Endothelial cell (in vitro differentiated cells): ENCODE results near the gene SORT1. TPM values are rescaled to one million over a fixed set of nuclear protein-coding genes. Genes with fewer than 3 reads are reported as not detected.

Experiments
- DNase-seq: peaks from one replicate; pipeline ENCODE4 v3.0.0; 2021; ENCODE audit warnings: low spot score
- H3K27ac Mint-ChIP-seq: one replicate; pipeline ENCODE4 v1.8.0; 2021; ENCODE audit warnings: mixed read lengths, inconsistent platforms; ENCODE audit not compliant: unreplicated experiment
- H3K27me3 Mint-ChIP-seq: one replicate; pipeline ENCODE4 v1.8.0; 2021; ENCODE audit warnings: mild to moderate bottlenecking, moderate library complexity, mixed read lengths, inconsistent platforms; ENCODE audit not compliant: unreplicated experiment
- H3K36me3 Mint-ChIP-seq: one replicate; pipeline ENCODE4 v1.8.0; 2021; ENCODE audit warnings: mild to moderate bottlenecking, low read depth, mixed read lengths, inconsistent platforms; ENCODE audit not compliant: unreplicated experiment
- H3K4me1 Mint-ChIP-seq: one replicate; pipeline ENCODE4 v1.8.0; 2021; ENCODE audit warnings: mild to moderate bottlenecking, mixed read lengths, inconsistent platforms; ENCODE audit not compliant: unreplicated experiment
- H3K4me3 Mint-ChIP-seq: one replicate; pipeline ENCODE4 v1.8.0; 2021; ENCODE audit warnings: mild to moderate bottlenecking, mixed read lengths, inconsistent platforms; ENCODE audit not compliant: unreplicated experiment
- H3K9me3 Mint-ChIP-seq: one replicate; pipeline ENCODE4 v1.8.0; 2021; ENCODE audit warnings: mixed read lengths, inconsistent platforms; ENCODE audit not compliant: unreplicated experiment
- CTCF ChIP-seq: fragments of 200-600 bp; sonication (generic); IDR thresholded peaks from one replicate; pipeline ENCODE4 v1.5.0; 2021; ENCODE audit warnings: antibody characterized with exemption; ENCODE audit not compliant: unreplicated experiment
- total RNA-seq: library from RNA; stranded (reverse); fragmentation: NEBNext Ultra II Directional; extraction: Animal tissue kit (Norgen Biotek cat#: 25700); gene quantifications from one replicate; pipeline ENCODE4 v1.2.1, GENCODE V29; 2021; ENCODE audit not compliant: unreplicated experiment

The SORT1 gene
- total RNA-seq, 1 donor from 2014 or later, result 49.0 TPM

GRCh38 chr1:109370712-109371340 is 26.9 kb downstream of the SORT1 start:
- Mint-ChIP-seq H3K4me1 (peaks cover 18% of the 10 kb centered on the region), H3K27me3 (peaks cover 2% of the 10 kb centered on the region), H3K4me3 (no peak overlapping the region), H3K36me3 (no peaks in the 10 kb centered on the region), H3K9me3 (no peaks in the 10 kb centered on the region), H3K27ac (no peak overlapping the region)
- DNase-seq, result no peak
- no peak for TF ChIP-seq CTCF

- DNase-seq, result no peak
- no peaks in the 10 kb centered on the region for H3K36me3 Mint-ChIP-seq
- no peak for TF ChIP-seq CTCF
- peak overlapping the region; percentile 11 for H3K27ac Mint-ChIP-seq
- H3K9me3 Mint-ChIP-seq, result no peaks in the 10 kb centered on the region
- H3K4me1 Mint-ChIP-seq, result peaks cover 18% of the 10 kb centered on the region
- H3K4me3 Mint-ChIP-seq, result no peak overlapping the region
- no peaks in the 10 kb centered on the region for H3K27me3 Mint-ChIP-seq
Observed at GRCh38 chr1:109369167-109369746, 28.5 kb downstream of the SORT1 start.

DNA sequence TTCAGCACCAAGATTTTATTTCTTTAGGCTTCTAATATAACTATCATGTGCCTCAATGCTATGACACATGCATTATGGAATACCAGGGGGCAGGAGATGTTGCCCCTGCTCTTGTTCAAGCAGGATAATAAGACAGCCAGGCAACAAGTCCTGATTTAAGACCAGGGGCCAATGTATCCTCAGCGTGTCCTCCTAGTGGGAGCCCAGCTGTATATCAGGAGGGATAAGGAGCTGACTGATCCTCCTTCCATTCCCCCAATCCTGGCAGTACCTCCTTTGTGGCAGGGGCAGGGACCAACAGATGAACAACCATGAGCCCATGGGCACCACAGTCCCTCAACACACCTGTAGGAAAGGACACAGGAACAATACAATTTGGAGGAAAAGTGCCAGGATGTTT is 29.3 kb downstream of the SORT1 start:
- Mint-ChIP-seq H3K4me1 (peaks cover 18% of the 10 kb centered on the region), H3K36me3 (no peaks in the 10 kb centered on the region), H3K9me3 (no peaks in the 10 kb centered on the region), H3K27ac (no peak overlapping the region), H3K4me3 (no peak overlapping the region), H3K27me3 (no peaks in the 10 kb centered on the region)
- TF ChIP-seq CTCF, result no peak
- no peak for DNase-seq

DNA sequence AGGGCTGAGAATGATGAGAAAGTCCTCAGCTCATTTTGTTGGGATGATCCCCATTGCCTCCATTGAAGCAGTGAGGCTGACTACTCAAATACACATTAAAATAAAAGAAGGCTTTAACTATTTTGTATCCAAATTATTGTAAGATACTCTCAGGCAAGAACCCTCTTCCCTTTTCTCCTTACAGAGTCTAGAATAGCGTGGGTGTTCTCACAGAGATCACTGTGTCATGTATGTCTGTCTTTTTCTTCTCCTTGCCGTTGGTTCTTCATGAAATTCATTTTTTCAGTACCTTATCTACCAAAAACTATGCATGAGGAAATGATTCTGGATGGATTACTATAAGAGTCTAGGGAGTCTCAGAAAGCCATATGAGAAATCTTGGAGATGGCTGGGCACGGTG is 30.1 kb downstream of the SORT1 start:
- no peak for TF ChIP-seq CTCF
- Mint-ChIP-seq H3K9me3 (no peaks in the 10 kb centered on the region), H3K27ac (no peak overlapping the region), H3K36me3 (no peaks in the 10 kb centered on the region), H3K4me3 (no peak overlapping the region), H3K27me3 (no peaks in the 10 kb centered on the region), H3K4me1 (peaks cover 13% of the 10 kb centered on the region)
- DNase-seq, result no peak

DNA sequence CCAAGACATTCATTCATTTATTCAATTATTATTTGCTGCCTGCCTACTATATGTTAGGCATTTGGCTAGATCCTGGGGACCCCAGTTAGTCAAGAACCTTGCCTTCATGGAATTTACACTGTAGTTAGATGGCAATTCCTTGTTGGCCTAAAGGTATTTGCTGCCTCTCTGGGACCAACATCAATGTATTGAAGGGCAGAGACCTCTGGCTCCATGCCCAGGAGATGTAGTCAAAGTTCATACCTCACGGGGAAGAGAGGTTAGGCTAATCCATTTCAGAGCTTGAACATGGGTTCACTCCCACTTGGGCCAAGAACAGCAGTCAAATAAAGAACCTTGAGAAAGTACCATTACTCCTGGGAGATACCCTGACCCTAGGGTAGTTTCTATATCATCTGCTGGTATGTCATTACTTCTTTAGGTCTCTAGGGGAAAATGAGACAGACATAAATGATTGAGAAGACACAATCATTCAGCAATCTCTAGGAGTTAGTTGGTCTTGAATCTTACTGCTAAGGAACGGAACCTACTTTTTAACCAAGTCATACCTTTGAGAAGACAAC is 32.0 kb downstream of the SORT1 start:
- TF ChIP-seq CTCF, result no peak
- Mint-ChIP-seq H3K27ac (no peak overlapping the region), H3K4me1 (peaks cover 16% of the 10 kb centered on the region), H3K27me3 (no peaks in the 10 kb centered on the region), H3K4me3 (no peak overlapping the region), H3K9me3 (no peaks in the 10 kb centered on the region), H3K36me3 (peaks cover 4% of the 10 kb centered on the region)
- no peak for DNase-seq
